GM18511 (cell line): ENCODE measurements around the gene MED15.
"Not testable (repeated sequence)": the region's sequence is repeated elsewhere in the genome, so short reads cannot be mapped to it uniquely, and the experiment has no call there.

ENCODE experiments used
- ATAC-seq: cut with Tn5 transposase; IDR thresholded peaks from one replicate; pipeline ENCODE4 v1.9.1; 2021; ENCODE audit warnings: mild to moderate bottlenecking, moderate library complexity; ENCODE audit not compliant: unreplicated experiment

Gene MED15

DNA sequence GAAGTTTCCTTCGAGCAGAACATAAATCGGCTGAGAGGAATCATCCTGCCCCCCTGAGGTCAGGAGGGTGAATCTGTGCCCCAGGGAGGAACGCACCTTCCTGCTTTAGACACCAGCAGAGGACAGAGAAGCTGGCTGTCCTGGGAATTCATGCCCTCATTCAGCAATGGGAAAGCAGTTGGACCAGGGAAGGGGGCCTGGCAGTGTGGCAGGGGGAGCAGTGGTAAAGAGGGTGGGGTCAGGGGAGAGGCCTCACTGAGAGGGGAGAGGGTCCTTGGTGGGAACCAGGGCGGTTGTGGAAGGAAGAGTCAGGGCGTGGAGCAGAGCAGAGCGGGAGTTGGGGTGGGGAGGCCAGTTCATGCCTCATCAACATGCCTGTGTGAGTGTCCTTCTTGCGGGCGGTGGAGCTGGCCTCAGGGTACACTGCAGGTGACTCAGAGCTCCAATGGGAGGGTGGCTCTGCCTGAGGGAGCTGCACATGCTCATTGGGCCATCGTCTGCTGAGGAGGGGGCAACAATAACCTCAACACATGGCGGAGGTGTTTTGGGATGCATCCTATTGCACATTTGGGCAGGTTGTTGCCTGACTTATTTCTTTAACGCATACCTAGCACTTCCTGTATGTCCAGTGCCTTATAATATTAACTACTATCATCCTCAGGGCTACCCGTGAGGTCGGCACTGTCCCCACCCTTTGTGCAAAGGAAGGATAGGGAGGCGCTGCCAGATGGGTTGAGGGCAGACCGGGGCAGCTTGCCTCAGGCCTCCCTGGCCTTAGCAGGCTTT lies 23.2 kb downstream of the MED15 start:
- no peak for ATAC-seq

- no peak for ATAC-seq
Observed at GRCh38 chr22:20531154-20531403, 23.7 kb downstream of the MED15 start.

DNA sequence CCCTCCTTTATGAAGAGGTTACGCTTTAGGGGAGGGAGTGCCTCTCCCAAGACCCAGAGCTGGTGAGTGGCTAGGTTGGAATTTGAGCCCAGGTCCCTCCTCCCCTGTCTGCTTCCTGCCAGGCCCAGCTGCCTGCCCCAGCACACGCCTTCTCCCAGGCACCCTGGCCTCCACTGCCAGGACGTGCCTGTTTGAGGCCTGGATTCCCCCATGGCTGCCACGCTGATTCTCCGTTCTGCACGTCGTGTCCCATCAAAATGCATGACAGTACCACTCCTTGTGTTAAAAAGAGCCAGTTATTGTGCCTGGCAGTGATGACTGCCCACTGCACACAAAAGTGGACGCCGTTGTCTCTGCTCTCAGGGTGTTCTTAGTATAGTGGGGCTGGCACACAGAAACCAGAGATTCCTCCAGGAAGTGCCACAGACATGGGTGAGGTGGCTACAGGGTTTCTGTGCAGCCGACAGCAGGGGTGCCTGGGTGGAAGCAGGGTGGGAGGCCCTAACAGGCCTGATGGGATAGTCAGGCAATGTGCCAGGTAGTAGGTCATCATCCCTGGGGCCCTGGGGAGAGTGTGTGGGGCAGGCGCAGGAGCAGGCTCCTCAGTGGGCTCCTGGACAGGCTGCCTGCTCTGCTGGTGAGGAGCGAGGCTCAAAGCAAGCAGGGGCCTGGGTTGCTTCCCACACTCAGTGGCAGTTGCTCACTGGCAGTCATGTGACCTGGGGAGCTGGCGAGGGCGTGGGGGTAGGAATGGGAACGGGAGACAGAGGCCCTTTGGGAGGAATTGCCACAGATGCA lies 24.2 kb downstream of the MED15 start:
- no peak for ATAC-seq

GRCh38 chr22:20532256-20532993 lies 25.0 kb downstream of the MED15 start:
- no peak for ATAC-seq

DNA sequence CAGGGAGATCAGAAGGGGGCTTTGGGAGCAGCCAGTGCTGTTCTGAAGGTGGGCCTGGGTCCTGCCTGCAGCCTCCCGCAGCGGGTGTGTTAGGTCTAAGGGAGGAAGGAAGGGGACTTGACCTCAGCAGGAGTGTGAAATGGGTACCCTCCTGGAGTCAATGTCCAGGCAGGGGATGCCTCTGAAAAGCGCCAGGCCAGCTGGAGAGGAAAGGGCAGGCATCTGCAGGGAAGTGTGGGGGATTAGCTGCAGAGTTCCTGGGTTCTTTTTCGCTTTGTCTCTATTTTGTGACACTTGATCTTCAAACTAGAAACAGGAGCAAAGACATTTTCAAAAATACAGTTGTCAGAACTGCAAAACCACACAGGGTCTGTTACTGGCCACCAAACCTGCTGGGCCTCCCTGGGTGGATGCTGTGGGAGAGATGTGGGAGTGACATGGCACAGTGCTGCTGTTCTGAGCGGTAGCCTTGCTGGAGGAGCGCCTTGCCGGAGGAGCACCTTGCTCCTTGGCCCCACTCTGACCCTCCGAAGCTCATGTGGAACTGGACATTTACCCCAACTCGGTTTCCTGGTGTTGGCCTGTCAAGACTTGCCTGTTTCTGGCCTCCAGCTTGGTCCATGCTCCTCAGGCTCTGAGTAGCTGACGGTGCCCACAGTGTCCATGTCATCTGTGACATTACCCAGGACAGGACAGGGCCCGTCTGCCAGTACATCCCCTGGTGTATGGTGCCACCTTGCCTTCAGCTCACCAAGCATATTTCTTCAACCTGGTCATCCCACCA lies 25.9 kb downstream of the MED15 start:
- ATAC-seq: no peak

DNA sequence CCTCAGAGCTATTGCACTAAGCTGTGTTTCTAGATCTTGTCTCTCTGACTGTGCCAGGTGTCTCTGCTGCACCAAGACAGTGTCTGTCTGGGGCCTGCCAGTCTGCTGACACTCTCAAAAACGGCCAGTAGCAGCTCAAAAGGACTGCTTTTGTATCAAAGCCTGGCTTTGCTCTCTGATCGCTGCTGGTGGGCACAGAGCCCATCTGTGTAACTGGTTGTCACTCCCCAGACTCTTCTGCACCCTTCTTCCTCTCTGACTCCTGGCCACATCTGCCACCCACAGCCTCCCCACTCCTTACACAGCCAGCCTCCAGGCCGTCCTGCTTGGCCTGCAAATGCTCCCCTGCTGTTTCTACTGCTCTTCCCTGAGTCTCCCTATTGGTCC lies 26.5 kb downstream of the MED15 start:
- no peak for ATAC-seq

DNA sequence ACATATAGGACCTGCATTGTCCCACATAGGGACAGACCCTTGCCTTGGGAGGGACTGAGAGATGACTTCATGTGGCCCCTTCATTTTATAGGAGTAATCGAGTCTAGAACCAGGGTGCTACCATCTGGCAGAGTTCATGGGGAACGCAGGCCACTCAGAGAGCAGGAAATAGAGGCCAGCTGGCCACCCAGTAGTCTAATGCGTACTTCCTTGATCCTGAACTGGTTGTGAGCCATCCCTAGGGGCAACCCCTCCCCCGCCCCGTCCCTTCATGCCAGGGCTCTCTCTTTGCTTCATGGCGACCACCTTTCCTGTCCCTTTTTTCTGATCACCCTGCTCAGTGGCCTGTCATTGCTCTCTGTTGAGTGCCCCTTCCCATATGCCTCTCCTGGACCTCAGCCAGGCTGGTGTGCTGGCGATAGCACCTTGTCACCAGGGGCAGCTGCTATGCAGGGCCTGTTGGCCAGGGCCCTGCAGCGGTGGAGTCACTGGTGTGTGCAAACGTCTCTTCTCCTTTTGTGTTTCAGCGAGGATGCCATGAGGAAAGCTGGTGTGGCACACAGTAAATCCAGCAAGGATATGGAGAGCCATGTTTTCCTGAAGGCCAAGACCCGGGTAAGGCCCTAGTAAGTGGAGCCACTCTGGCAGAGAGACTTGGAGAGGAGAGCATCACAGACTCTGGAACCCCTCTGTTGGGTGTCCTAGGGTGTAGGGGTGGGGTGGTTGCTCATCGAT lies 29.3 kb downstream of the MED15 start:
- ATAC-seq: no peak

- no peak for ATAC-seq
Observed at GRCh38 chr22:20537325-20537756, 29.9 kb downstream of the MED15 start.

- ATAC-seq: no peak
Observed at GRCh38 chr22:20537983-20538382, 30.6 kb downstream of the MED15 start.

DNA sequence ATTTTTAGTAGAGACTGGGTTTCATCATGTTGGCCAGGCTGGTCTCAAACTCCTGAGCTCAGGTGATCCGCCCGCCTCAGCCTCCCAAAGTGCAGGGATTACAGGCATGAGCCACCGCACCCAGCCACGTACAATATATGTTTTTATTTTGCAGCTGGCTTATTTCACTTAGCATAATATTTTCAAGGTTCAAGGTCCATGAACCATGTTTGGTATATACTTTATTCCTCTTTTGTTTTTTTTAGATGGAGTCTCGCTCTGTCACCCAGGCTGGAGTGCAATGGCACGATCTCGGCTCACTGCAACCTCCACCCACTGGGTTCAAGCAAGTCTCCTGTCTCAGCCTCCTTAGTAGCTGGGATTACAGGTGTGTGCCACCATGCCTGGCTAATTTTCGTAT lies 31.5 kb downstream of the MED15 start:
- not testable (repeated sequence) for ATAC-seq

- no peak for ATAC-seq
Observed at GRCh38 chr22:20542055-20542454, 34.6 kb downstream of the MED15 start.

DNA sequence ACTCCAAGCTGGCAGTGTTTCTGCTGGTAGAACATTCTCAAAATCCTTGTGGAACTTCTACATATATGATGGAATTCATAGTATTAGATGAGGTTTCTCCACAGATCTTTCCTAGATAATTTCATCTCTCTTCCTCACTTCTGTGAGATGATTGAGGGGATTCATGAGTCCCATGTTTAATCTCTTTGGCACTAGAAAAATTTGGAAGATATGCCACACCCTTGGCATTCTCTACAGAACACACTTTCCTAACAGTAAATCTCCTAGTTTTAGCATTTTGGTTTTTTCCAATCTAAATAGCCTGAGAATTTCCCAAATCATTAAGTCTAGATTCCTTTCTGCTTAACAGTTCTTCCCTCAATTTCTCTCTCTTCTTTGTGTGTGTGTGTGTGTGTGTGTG lies 35.3 kb downstream of the MED15 start:
- ATAC-seq: no peak

GRCh38 chr22:20545318-20545634 lies 37.9 kb downstream of the MED15 start:
- not testable (repeated sequence) for ATAC-seq

- no peak for ATAC-seq
Observed at GRCh38 chr22:20545681-20546521, 38.5 kb downstream of the MED15 start.

- ATAC-seq: no peak
Observed at GRCh38 chr22:20546541-20546950, 39.1 kb downstream of the MED15 start.

- ATAC-seq: no peak
Observed at GRCh38 chr22:20547029-20547428, 39.6 kb downstream of the MED15 start.

GRCh38 chr22:20548806-20549205 lies 41.4 kb downstream of the MED15 start:
- no peak for ATAC-seq

DNA sequence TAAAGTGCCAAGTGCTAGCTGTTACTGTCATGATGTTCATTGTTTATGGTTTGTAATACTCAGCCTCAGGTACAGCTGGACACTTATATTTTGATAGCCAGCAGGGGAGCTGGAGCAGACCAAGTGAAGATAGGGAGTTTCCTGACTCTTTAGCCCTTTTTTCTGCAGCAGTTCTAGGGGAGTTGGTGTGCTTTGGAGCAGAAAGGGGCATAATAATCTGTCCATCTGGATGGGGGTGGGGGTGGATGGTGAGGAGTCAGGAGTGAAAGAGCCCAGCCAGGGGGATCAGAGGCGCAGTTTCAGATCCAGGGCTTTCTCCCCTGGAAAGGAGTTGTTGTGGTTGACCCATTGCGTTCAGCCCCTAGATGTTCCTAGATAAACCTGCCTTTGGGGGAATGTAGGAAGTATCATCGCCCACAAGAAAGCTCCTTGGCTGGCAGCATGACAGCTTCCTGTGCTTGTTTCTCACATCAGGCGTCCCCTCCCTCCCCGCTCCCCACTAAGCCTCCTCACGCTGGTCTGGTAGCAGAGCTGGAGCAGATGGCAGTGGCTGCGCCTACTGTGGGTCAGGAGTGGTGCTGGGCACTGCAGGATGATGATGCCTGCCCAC lies 41.9 kb downstream of the MED15 start:
- no peak for ATAC-seq
